VCaP (cell line): Measurements from ENCODE around the gene P2RY12.

Experiments
- H3K27ac ChIP-seq: fragments of 450-650 bp; 2 replicates; pipeline ENCODE4 v1.5.1; 2017
- TF ChIP-seq, protein P1 (sequence below): fragments of 450-650 bp; conservative IDR thresholded peaks from 2 replicates; pipeline ENCODE4 v1.5.1; 2017; ENCODE audit warnings: mild to moderate bottlenecking, moderate library complexity

P2RY12 gene

DNA sequence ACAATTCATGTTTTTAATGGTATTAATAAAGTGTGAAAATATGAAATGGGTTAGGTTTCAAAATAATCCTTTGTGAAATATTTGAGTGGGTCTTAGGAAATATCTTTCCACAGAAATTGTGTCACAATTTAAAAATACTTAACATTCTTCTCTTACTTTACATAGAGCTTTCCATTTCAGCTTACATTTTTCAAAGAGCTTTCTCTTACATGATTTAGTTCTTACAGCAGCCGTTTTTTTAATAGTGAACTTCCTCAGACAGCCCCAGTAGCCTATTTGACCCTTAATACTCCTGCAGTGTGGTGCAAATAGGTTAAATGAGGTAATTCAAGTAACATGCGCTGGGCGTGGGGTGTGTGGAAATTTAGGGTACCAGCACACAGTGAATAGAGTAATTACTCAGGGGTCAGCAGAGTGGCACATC lies 21.8 kb downstream of the P2RY12 start:
- TF ChIP-seq, protein P1, sequence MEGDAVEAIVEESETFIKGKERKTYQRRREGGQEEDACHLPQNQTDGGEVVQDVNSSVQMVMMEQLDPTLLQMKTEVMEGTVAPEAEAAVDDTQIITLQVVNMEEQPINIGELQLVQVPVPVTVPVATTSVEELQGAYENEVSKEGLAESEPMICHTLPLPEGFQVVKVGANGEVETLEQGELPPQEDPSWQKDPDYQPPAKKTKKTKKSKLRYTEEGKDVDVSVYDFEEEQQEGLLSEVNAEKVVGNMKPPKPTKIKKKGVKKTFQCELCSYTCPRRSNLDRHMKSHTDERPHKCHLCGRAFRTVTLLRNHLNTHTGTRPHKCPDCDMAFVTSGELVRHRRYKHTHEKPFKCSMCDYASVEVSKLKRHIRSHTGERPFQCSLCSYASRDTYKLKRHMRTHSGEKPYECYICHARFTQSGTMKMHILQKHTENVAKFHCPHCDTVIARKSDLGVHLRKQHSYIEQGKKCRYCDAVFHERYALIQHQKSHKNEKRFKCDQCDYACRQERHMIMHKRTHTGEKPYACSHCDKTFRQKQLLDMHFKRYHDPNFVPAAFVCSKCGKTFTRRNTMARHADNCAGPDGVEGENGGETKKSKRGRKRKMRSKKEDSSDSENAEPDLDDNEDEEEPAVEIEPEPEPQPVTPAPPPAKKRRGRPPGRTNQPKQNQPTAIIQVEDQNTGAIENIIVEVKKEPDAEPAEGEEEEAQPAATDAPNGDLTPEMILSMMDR: no peak
- H3K27ac ChIP-seq: no peak overlapping the region

- H3K27ac ChIP-seq: no peak overlapping the region
- TF ChIP-seq, protein P1: no peak
Observed at GRCh38 chr3:151357463-151357850, 27.1 kb downstream of the P2RY12 start.

GRCh38 chr3:151356794-151357462 lies 27.6 kb downstream of the P2RY12 start:
- no peak overlapping the region for H3K27ac ChIP-seq
- TF ChIP-seq, protein P1: no peak

DNA sequence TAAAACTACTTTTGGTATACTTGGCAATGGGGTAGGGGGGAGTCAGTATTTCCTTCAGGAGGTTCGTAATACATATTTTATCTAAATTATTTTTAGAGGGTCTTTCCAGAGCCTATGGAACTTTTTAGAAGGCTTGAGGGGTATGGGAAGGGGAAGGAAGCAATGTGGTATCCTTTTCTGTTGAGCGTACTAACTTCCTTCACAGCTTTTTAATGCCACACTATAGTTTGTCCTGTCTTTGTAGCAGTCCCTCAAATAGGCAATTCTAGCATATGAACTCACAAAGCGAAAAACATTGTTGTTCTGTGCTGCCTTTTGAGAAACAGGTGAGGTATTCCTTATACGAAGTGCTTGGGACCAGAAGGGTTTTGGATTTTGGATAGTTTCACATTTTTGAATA lies 32.9 kb downstream of the P2RY12 start:
- TF ChIP-seq, protein P1: no peak
- no peak overlapping the region for H3K27ac ChIP-seq

DNA sequence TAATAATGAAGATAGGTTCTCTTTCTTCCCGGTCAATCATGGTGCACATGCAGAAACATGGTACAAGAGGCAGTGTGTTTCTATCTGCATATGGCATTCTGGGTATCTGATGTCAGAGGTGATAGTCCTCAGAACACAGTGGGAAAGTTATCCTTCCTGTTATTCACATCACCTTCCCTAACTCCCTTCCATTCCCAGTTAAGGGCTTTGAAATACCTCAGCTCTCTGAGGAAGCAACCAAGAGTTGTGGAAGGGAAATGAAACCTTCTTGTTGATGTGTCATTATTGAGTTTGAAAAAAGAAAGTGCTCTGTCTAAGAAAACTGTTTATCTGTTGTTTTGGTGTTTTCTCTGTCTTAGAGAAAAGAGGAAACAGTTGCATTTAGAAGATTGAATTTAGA lies 33.3 kb downstream of the P2RY12 start:
- no peak overlapping the region for H3K27ac ChIP-seq
- TF ChIP-seq, protein P1: no peak

- no peak overlapping the region for H3K27ac ChIP-seq
- TF ChIP-seq, protein P1: no peak
Observed at GRCh38 chr3:151350656-151351055, 33.9 kb downstream of the P2RY12 start.

- TF ChIP-seq, protein P1: no peak
- no peak overlapping the region for H3K27ac ChIP-seq
Observed at GRCh38 chr3:151347432-151347831, 37.1 kb downstream of the P2RY12 start.
